HG03457 (cell line): ENCODE results near the gene SYTL4.

Source experiments
- ATAC-seq: cut with Tn5 transposase; IDR thresholded peaks from one replicate; pipeline ENCODE4 v1.9.1; 2021; ENCODE audit warnings: moderate number of reproducible peaks; ENCODE audit not compliant: unreplicated experiment

SYTL4 gene

DNA sequence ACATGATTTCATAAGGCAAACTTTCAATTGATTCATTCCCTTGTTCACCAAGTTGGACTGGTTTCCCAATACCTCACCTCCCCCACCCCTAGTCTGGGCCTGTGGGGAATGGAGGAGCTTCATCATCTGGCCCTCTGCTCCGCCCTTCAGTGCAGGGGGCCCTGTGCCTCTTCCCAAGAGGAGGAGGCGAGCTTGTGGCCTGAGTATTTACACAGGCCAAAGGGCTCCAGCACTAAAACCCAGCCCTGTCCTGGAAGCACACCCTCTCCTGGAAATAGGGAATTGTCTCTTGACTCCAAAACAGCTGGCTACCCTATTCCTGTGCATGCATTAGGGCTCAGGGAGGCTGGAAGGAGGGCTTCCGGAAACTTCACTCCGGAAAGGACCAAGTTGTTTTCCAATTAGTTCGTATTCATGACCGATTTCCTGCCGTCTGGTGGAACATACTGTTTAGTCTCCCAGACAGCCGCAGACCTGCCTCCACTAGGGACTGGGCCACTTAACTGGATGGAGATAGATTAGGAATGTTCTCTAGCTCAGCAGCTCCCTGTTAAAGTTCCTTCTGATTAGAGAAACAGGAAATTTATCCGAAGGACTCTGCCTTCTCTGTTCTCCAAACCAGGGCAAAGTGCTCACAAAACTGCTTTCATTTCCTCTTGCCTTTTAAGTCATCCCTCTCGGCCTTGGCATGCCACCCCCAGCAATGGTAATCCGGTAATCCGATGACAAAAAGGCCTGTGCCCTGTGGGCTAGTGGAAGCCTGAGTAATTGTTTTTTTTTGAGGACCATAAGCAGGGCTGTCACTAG lies 82.2 kb downstream of the SYTL4 start:
- no peak for ATAC-seq

GRCh38 chrX:100648458-100649417 lies 83.2 kb downstream of the SYTL4 start:
- ATAC-seq: no peak

DNA sequence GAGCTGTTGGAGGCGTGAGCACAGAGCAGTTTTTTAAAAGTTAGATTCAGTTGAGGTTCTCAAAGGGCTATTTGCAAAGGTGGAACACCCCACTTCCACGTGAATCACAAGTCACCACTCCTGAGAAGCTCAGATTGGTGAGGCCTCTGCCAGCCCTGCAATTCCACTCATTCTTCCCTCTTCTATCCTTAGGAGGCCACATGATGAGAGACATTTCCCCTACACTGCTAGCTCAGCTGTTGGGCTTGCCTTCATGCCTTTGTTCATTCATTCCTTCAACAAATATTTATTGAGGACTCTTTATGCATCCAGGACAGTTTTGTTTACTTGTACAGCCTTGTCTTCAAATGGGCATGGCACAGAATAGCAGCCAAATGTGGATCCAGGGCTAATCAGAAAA lies 84.2 kb downstream of the SYTL4 start:
- no peak for ATAC-seq

GRCh38 chrX:100647095-100647494 lies 84.8 kb downstream of the SYTL4 start:
- no peak for ATAC-seq

GRCh38 chrX:100645106-100645505 lies 86.8 kb downstream of the SYTL4 start:
- ATAC-seq: no peak

- ATAC-seq: no peak
Observed at GRCh38 chrX:100643956-100644860, 87.7 kb downstream of the SYTL4 start, which contains the start of gene SRPX2. TSS of gene SRPX2 (plus strand) at chrX:100644199. CDS start at chrX:100646323, 2,124 bp downstream.

- ATAC-seq: no peak
Observed at GRCh38 chrX:100643212-100643611, 88.7 kb downstream of the SYTL4 start.

DNA sequence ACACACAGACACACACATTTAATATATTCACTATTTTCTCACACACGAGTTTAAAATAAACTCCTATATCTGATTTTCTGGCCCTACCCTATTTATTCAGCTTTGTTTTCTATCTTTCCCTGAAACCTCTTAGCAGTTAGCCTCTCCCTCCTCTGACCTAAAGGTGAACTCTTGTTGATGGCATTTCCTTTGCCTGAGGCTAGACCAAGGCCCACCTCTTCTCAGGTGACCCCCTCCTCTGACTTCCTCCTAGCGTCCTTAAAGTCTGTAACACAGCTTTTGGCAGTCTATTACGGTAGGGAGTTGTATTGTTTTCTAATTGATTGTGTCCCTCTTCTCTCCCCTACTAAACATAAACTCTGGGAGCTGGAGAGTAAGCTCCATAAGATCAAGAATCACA lies 89.6 kb downstream of the SYTL4 start:
- no peak for ATAC-seq

DNA sequence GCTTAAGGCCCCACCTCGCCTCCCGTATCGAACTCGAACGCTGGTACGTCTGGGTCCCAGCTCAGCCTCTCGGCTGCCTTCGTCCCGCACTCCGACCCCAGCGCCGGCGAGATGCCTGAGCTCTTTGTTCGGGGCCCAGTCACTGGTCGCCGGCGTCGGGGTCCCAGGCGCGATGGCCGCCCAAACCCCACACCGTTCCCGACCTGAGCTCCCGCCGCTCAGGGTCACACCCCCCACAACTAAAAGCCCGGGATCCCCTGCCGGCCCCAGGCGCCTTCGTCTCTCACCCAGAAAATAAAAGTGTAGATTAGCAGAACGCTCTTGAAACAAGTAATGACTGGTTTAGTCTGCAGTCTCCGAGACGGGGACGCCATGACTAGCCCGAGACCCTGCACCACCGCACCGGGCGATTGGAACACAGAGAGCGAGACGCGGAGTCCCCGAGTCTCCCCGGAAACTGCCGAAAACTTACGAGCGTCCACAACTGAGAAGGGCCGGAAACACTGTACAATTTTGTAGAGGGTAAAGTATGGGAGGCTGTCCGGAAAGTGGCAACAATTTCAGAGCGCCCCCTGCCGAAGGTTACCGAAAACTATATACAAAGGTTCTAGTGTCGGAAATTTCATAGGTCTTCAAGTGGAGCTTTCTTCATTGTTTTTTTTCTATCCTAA lies 95.5 kb downstream of the SYTL4 start, which contains the start of gene TSPAN6:
Gene TSPAN6 (minus strand): TSS at position 486 of the 671 bp plus-strand sequence. CDS start 112 bp downstream, at position 374.
- ATAC-seq: peak; percentile 100

DNA sequence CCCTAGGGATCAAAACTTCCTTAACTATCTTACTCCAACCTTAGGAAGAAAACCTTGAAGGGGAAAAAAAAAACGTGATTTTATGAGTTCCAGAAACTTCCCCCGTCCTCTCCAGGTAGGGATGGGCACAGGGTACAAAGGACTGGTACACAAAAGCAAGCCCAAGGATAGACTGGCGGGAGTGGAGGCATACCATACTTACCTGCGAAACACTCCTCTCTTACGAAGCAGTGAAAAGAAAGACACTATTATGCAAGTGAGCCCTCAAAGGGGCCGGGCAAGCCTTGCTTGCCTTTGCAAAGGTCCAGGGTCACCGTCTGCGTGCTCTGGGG lies 96.0 kb downstream of the SYTL4 start:
- no peak for ATAC-seq

DNA sequence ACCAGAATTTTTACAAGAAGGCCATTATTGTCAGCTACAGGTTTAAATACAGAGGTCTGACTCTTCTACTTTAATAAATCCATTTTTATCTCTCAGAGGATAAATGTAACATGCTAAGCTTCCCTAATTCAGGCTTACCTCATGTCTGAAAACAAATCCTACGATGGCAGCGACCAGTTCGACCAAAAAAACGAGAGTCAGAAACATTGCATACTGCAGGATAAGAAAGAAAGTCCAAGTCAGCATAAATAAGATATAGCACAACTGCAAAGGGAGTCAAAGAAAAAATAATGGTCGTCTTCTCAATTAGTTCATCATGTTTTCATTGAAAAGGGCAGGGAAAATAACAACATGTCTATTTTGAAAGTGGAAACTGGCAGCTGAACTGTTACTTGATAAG lies 96.9 kb downstream of the SYTL4 start:
- ATAC-seq: no peak

DNA sequence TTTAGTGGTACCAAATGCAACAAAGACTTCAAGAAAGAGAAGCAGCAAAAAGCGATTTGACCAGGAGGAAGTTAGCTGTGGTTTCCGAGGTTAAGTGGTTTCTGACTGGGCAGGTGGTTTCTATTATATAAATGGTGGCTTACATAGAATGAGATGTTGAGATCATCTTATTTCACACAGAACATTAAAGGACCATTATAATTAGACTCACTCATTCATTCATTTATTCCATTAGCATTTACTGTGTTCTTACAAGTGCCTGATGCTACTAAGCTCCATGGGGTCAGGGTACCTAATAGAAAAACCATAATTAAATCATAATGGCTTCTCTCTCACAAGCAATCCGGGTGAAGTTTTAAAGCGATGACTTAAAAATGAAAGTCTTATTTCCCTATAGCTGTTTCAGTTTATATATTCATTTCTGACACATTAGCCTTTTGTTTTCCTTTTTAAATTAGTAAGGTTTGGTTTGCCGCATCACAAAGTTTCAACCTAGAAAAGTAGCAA lies 105.9 kb downstream of the SYTL4 start:
- ATAC-seq: peak; percentile 89
